Thyroid gland (tissue), 4 donors: ENCODE data around the gene NDUFS2. TPM values are rescaled to one million over a fixed set of nuclear protein-coding genes. Genes with fewer than 3 reads are reported as not detected.
"Not testable (repeated sequence)": the region's sequence is repeated elsewhere in the genome, so short reads cannot be mapped to it uniquely, and the experiment has no call there.

Experiments used
- DNase-seq, 2 donors: peaks; one replicate each; pipeline ENCODE4 v3.0.0-alpha.2; 2019
- H3K27ac ChIP-seq, 3 donors: fragments of 200-600 bp; sonication (generic); 1 replicate in 2 of 3; 2 replicates in 1 of 3; pipeline ENCODE4 v1.5.1; 2016 to 2019; ENCODE audit warnings: mild to moderate bottlenecking in 1 of 3, moderate library complexity in 1 of 3
- H3K27me3 ChIP-seq: fragments of 200-600 bp; sonication (generic); one replicate; pipeline ENCODE4 v1.5.1; 2019
- H3K36me3 ChIP-seq, 2 donors: fragments of 200-600 bp; sonication (generic); one replicate each; pipeline ENCODE4 v1.5.1; 2016 to 2019
- H3K4me1 ChIP-seq, 2 donors: fragments of 200-600 bp; sonication (generic); one replicate each; pipeline ENCODE4 v1.5.1; 2017 to 2019
- H3K4me3 ChIP-seq, 3 donors: fragments of 200-600 bp; sonication (generic); replicated peaks in 1 of 3; 1 replicate in 2 of 3; 2 replicates in 1 of 3; pipeline ENCODE4 v1.5.1; 2016; ENCODE audit warnings: mild to moderate bottlenecking in 1 of 3
- H3K9me3 ChIP-seq: fragments of 200-600 bp; sonication (generic); one replicate; pipeline ENCODE4 v1.5.1; 2017
- POLR2A ChIP-seq, 2 donors: fragments of 450-650 bp; IDR thresholded peaks; one replicate each; pipeline ENCODE4 v1.6.1; 2017; ENCODE audit warnings: antibody characterized with exemption in 2 of 2, mild to moderate bottlenecking in 2 of 2, moderate library complexity in 1 of 2
- WGBS, 2 donors: methylation state at CpG; one replicate each; pipeline ENCODE4 v1.1.5; 2017; 5-methylcytosine and 5-hydroxymethylcytosine counted together
- intact Hi-C: fragments of 100-400 bp; cut with DNase I; formaldehyde crosslinking; loops from one replicate; pipeline ENCODE4 v1.15.1; 2023
- total RNA-seq, 4 donors: library from RNA; depleted of rRNA; stranded (reverse); fragments of >200 nt; gene quantifications; one replicate each; pipeline ENCODE4 v1.2.3, GENCODE V29; 2016
- TF ChIP-seq, protein P1 (sequence below), 6 experiments: fragments of 200-600 bp in 3 of 6; fragments of 450-650 bp in 3 of 6; sonication (generic) in 3 of 6; IDR thresholded peaks; one replicate each; pipeline ENCODE4 v1.5.1; 2016 to 2019; ENCODE audit warnings: antibody characterized with exemption in 6 of 6, mild to moderate bottlenecking in 2 of 6, inconsistent platforms in 1 of 6, moderate library complexity in 1 of 6

The NDUFS2 gene
- total RNA-seq, 4 donors from 2014 or later, result 75.4 to 122 (median 99.9) TPM

GRCh38 chr1:161238039-161238473, 35.9 kb downstream of the NDUFS2 start, which contains the start of gene NR1I3:
NR1I3 (minus strand) TSS chr1:161238203; CDS start chr1:161236565, 1,638 bp downstream.
- no peak for DNase-seq
- no peaks in the 10 kb centered on the region for H3K36me3 ChIP-seq
- H3K27me3 ChIP-seq, result no peaks in the 10 kb centered on the region
- intact Hi-C loops, result no loop called here
- H3K9me3 ChIP-seq, result no peaks in the 10 kb centered on the region
- TF ChIP-seq, protein P1, sequence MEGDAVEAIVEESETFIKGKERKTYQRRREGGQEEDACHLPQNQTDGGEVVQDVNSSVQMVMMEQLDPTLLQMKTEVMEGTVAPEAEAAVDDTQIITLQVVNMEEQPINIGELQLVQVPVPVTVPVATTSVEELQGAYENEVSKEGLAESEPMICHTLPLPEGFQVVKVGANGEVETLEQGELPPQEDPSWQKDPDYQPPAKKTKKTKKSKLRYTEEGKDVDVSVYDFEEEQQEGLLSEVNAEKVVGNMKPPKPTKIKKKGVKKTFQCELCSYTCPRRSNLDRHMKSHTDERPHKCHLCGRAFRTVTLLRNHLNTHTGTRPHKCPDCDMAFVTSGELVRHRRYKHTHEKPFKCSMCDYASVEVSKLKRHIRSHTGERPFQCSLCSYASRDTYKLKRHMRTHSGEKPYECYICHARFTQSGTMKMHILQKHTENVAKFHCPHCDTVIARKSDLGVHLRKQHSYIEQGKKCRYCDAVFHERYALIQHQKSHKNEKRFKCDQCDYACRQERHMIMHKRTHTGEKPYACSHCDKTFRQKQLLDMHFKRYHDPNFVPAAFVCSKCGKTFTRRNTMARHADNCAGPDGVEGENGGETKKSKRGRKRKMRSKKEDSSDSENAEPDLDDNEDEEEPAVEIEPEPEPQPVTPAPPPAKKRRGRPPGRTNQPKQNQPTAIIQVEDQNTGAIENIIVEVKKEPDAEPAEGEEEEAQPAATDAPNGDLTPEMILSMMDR (IDR thresholded peaks at IDR 0.05), result no peak
- no peak for TF ChIP-seq POLR2A (IDR thresholded peaks at IDR 0.05)
- H3K27ac ChIP-seq, result no peak within 1 kb of the TSS
- 70 to 72% methylated on average over 4 of the region's 4 CpGs for WGBS, 2 donors
- no peak within 1 kb of the TSS for H3K4me3 ChIP-seq
- no peaks in the 10 kb centered on the region for H3K4me1 ChIP-seq

GRCh38 chr1:161241682-161242081, 39.5 kb downstream of the NDUFS2 start:
- no peaks in the 10 kb centered on the region for H3K36me3 ChIP-seq
- WGBS, 2 donors, result 79 to 82% methylated on average over 3 of the region's 3 CpGs
- intact Hi-C loops, result no loop called here

DNA sequence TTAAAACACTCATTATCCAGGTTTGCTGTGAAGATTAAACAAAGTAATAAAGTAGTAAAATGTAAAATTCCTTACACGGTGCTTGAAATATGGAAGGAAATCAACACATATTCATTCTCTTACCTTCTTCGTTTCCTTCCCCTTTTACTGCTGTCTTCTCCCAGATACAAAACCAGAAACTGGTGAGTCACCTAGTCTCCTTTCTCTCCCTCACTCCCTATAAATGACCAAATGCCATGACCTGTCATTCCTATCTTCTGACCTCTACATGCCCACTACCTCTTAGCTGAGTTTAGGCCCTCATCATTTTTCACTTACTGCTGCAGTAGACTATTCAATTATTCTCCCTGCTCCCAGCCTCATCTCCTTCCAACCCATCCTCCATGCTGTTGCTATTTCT, 40.1 kb downstream of the NDUFS2 start:
- DNase-seq, result no peak
- Histone ChIP-seq H3K4me1 (no peaks in the 10 kb centered on the region), H3K9me3 (no peaks in the 10 kb centered on the region), H3K27ac (no peak overlapping the region), H3K4me3 (no peak overlapping the region), H3K36me3 (no peaks in the 10 kb centered on the region), H3K27me3 (no peaks in the 10 kb centered on the region)
- no peak for TF ChIP-seq POLR2A (IDR thresholded peaks at IDR 0.05)
- TF ChIP-seq, protein P1 (IDR thresholded peaks at IDR 0.05), result no peak
- intact Hi-C loops, result no loop called here
- WGBS, 2 donors, result 75 to 85% methylated on average over 2 of the region's 2 CpGs

More at GRCh38 chr1:161241682-161242081, 39.5 kb downstream of the NDUFS2 start:
- Histone ChIP-seq H3K9me3 (no peaks in the 10 kb centered on the region), H3K27me3 (no peaks in the 10 kb centered on the region), H3K4me3 (no peak overlapping the region), H3K4me1 (no peaks in the 10 kb centered on the region), H3K27ac (no peak overlapping the region)
- DNase-seq, result no peak
- TF ChIP-seq, protein P1 (IDR thresholded peaks at IDR 0.05), result no peak
- TF ChIP-seq POLR2A (IDR thresholded peaks at IDR 0.05), result no peak

GRCh38 chr1:161244888-161245287, 42.7 kb downstream of the NDUFS2 start:
- WGBS, 2 donors, result 79 to 93% methylated on average over 4 of the region's 4 CpGs
- intact Hi-C loops, result no loop called here
- H3K27ac ChIP-seq, result no peak overlapping the region
- no peaks in the 10 kb centered on the region for H3K27me3 ChIP-seq
- H3K4me3 ChIP-seq, result no peak overlapping the region
- H3K36me3 ChIP-seq, result no peaks in the 10 kb centered on the region
- H3K9me3 ChIP-seq, result no peaks in the 10 kb centered on the region
- no peak for DNase-seq
- TF ChIP-seq, protein P1 (IDR thresholded peaks at IDR 0.05), result no peak
- TF ChIP-seq POLR2A (IDR thresholded peaks at IDR 0.05), result no peak
- no peaks in the 10 kb centered on the region for H3K4me1 ChIP-seq

GRCh38 chr1:161250100-161250499, 47.9 kb downstream of the NDUFS2 start:
- intact Hi-C loops, H3K27ac ChIP-seq, H3K27me3 ChIP-seq, H3K9me3 ChIP-seq, DNase-seq, H3K36me3 ChIP-seq, H3K4me3 ChIP-seq, H3K4me1 ChIP-seq: not testable (repeated sequence)
- 69 to 70% methylated on average over 5 of the region's 5 CpGs for WGBS, 2 donors

- 74 to 79% methylated on average over 7 of the region's 7 CpGs for WGBS, 2 donors
- TF ChIP-seq, protein P1 (IDR thresholded peaks at IDR 0.05), result no peak
- TF ChIP-seq POLR2A (IDR thresholded peaks at IDR 0.05), result no peak
- Histone ChIP-seq H3K27me3 (no peaks in the 10 kb centered on the region), H3K4me1 (no peaks in the 10 kb centered on the region), H3K27ac (no peak overlapping the region), H3K4me3 (no peak overlapping the region), H3K9me3 (no peaks in the 10 kb centered on the region), H3K36me3 (no peaks in the 10 kb centered on the region)
- intact Hi-C loops, result no loop called here
- DNase-seq, result no peak
Measured at GRCh38 chr1:161250829-161251228, 48.7 kb downstream of the NDUFS2 start.
